ENCODE results near the gene RPL18.
"Not testable (repeated sequence)": the region's sequence is repeated elsewhere in the genome, so short reads cannot be mapped to it uniquely, and the experiment has no call there.

The RPL18 gene

GRCh38 chr19:48588670-48589401, 30.1 kb downstream of the RPL18 start:
- DNase-seq (ENCODE audit: low read depth): peak; percentile 81

DNA sequence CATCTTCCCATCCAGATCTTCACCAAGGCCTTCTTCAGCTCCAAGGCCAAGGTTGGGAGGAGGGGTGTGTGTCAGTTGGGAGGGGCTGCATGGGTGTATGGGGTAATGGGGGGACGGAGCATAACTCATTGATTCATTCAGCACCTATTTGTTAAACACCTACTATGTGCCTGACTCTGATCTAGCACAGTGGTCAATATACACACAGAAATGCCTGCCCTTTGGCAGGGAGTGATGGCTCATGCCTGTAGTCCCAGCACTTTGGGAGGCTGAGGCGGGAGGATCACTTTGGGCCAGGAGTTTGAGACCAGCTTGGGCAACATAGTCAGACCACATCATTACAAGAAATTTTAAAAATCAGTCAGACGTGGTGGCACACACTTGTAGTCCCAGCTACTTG, 31.6 kb downstream of the RPL18 start:
- no peak for DNase-seq (ENCODE audit: low read depth)

GRCh38 chr19:48582168-48582567, 36.8 kb downstream of the RPL18 start:
- no peak for DNase-seq (ENCODE audit: low read depth)

DNA sequence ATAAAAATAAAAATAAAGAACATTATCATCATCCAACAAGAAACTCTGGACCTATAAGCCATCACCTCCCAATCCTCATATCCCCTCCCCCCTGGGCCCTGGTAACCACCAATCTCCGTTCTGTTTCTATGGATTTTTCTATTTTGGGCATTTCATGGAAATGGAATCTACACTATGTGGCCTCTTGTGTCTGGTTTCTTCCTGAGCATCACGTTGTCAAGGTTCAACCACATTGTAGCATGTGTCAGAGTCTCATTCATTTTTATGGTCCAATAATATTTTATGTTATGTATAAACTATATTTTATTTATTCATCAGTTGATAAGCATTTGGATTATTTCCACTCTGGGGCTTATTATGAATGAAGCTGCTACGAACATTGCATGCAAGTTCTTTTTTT, 40.1 kb downstream of the RPL18 start:
- no peak for DNase-seq (ENCODE audit: low read depth)

DNA sequence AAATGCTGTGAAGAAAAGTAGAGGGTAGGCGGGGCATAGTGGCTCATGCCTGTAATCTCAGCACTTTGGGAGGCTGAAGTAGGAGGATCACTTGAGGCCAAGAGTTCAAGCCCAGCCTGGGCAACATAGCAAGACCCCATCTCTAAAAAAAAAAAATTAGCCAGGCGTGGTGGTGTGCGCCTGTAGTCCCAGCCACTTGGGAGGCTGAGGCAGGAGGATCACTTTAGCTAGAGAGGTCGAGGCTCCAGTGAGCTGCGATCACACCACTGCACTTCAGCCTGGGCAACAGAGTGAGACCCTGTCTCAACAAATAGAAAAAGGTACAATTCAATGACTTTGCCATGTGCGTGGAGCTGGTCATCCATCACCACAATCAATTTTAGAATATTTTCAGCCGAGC, 41.1 kb downstream of the RPL18 start:
- DNase-seq (ENCODE audit: low read depth): not testable (repeated sequence)

GRCh38 chr19:48575931-48576622, 42.9 kb downstream of the RPL18 start:
- DNase-seq (ENCODE audit: low read depth): no peak

GRCh38 chr19:48573163-48573505, 45.8 kb downstream of the RPL18 start:
- no peak for DNase-seq (ENCODE audit: low read depth)

- no peak for DNase-seq (ENCODE audit: low read depth)
Measured at GRCh38 chr19:48571378-48572162, 47.4 kb downstream of the RPL18 start.

GRCh38 chr19:48569814-48570213, 49.2 kb downstream of the RPL18 start:
- no peak for DNase-seq (ENCODE audit: low read depth)

- no peak for DNase-seq (ENCODE audit: low read depth)
Measured at GRCh38 chr19:48568345-48568886, 50.6 kb downstream of the RPL18 start.
